GM21526 (cell line): ENCODE measurements around the gene ADAMTS2.

Experiments used
- ATAC-seq: cut with Tn5 transposase; IDR thresholded peaks from one replicate; pipeline ENCODE4 v1.9.1; 2021; ENCODE audit warnings: moderate library complexity; ENCODE audit not compliant: unreplicated experiment, low FRiP score

The ADAMTS2 gene

DNA sequence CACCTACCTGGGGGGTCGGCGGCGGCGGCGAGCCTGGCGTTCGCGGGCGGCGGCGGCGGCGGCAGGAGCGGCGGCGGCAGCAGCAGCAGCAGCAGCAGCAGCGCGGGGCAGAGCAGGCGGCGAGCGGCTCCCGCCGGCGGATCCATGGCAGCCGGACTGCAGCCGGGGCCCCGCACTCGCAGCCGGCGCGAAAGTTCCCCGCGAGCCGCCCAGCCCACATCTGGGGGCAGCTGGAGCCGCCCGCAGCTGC is 153 bp downstream of the ADAMTS2 start:
- ATAC-seq = no peak

DNA sequence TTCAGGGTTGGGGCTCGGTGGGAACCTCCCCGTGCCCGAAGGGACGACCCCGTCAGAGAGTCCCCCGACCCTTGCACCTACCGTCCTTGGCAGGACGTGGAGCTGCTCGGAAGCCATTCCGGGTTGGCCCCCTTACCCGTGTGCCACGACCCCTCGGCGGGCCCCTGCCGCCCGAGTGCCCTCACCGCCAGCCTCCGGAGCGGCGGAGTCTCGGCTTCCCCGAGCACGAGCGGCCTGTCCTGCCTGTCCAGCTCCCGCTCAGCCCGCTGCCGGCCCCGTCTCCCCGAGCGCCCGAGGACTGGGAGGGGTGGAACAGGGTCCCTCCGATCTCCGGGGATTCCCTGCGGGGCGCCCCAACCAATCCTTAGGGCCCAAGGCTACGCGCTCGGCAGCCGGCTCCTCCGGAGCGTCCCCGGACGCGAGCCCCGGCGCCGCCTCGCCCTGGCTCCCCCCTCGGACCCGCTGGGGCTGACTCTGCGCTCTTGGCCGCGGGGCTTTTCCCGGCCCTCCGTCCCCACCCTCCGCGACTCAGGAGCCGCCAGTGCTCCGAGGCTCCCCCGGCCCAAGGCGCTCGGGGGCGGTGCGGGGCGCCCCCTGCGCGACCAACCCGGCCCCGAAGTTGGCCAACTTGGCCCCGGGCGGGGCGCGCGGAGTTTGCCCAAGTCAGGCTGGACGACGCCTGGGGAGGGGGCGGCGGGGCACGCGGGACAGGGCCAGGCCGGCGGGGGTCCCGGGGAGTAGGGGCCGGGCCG is 654 bp downstream of the ADAMTS2 start:
- ATAC-seq = no peak

DNA sequence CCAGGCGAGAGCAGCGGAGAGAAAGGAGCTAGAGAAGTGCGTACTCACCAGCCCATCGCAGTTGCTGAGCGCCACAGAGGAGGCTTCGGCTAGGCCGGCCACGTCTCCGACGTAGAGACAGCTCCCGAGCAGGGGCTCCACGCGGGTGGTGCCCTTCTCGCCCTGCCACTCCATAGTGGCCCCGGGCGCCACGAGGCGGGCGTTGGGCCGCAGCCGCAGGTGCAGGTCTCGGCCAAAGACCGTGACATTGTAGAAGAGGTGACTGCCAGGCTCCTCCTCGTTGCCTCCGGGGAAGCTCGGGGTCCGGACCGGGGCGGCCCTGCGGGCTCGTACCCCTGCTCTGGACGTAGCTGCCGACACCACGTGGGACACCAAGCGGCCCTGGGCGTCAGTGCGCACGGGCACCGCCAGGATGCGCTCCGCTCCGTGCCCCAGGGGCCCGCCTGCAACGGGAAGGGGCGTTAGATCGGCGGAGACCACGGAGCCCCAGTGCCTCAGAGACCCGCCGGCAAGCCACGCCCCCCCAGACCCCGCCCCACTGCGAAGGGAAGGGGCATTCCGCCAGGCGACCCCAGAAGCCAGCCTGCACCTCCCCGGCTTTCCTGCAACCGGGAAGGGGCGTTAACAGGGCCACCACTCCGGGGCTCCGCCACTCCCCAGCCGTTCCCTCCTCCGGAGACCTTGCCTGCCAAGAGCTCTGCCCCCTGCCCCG is 1.4 kb downstream of the ADAMTS2 start:
- no peak for ATAC-seq

DNA sequence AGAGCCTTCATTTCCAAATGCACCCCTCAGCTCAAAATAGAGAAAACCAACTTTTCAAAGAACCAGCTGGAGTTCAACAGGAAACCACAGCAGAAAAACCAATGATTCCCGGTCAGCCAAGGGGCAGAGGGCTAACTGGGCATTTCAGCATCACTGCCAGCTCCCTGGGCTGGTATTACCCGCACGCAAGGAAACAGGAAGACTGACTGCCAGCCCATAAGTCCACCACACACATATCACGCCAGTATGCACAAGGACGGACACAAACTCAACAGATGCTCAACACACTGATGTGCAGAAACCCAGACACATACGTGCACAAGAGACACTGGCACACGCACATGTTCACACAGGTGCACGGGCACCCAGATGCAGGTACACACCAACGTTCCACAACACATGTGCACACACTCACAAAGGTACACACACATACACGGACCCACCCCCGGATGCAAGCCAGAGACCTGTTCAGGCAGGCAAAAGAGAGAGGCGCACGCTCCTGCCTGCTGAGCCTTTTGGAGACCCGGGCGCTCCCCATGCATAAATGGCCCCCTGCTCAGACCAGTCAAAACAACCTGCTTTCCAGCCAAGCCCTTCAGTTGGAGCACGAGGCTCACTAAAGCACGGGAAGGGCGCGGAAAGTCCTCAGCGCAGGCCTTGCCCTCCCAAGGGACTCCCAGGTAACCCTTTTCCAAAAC is 2.1 kb downstream of the ADAMTS2 start:
- ATAC-seq = no peak

DNA sequence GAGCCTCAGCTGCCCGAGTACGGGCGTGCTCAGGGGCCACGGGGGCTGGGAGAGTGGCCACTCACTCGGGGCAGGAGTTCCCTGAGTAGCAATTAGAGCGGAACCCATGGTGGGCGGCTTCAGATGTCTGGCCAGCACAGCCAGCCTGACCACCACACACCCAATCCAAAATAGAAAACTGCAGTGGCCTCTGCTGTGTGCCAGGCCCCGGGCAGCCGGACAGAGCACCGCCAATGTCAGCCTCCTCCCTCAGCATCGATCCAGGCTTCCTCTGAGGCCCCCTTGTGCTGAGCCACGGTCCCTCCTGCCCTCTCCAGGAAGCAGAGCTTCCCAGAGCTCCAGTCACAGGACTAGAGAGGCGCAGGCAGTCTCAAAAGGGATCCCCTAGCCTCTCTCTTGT is 2.7 kb downstream of the ADAMTS2 start:
- ATAC-seq = no peak

DNA sequence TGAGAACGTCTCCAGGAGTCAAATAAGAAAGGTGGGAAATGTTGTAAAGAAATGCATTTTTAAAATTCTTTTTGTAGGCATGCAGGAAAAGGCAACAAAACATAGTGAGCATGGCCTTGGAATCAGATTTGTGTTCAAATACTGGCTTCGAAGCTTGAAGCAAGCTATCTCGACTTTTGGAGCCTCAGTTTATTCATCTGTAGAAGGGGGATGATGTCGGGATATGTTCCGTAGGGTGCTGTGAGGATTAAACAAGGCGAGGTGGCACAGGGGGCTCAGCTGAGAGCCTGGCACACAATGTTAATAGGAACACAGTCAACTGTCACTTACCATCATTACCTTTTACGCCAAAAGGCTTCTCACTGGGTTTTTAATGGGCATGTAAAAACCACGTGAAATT is 4.8 kb downstream of the ADAMTS2 start:
- no peak for ATAC-seq

DNA sequence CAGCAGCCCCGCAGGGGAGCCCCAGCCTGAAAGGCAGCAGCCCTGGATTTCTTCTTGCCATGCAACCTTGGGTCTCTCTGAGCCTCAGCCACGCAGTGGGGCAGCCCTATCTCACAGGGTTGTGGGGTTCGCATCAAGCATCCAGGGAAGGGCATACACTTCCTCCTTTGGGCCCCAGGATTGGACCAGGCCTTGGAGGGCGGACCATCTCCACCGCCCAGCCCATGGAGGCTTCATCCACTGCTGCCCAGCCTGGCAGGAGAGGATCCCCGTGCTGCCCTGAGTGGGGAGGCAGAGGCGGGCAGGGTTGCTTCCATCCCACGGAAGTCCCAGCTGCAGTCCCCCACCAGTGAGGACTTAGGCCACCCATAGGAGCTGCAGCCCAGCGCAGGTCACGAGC is 5.3 kb downstream of the ADAMTS2 start:
- ATAC-seq = no peak

DNA sequence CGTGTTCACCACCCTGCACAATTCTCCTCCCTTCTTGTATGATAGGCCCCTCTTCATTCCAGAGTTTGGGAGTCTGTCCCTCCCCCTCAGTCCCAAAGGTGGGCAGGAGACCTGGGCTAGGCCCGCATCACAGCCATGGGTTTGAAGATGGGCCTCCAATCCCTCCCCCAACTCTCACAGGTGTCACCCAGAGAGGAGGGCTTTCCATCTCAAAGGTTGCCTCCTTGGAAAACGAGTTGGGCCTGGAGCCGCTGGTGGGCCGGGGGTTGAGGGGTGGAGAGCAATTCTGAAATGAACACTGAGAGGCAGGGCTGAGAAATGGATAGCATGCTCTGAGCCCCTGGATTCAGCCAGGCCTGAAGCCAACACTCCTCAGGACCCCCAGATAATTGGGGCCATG is 6.2 kb downstream of the ADAMTS2 start:
- no peak for ATAC-seq

DNA sequence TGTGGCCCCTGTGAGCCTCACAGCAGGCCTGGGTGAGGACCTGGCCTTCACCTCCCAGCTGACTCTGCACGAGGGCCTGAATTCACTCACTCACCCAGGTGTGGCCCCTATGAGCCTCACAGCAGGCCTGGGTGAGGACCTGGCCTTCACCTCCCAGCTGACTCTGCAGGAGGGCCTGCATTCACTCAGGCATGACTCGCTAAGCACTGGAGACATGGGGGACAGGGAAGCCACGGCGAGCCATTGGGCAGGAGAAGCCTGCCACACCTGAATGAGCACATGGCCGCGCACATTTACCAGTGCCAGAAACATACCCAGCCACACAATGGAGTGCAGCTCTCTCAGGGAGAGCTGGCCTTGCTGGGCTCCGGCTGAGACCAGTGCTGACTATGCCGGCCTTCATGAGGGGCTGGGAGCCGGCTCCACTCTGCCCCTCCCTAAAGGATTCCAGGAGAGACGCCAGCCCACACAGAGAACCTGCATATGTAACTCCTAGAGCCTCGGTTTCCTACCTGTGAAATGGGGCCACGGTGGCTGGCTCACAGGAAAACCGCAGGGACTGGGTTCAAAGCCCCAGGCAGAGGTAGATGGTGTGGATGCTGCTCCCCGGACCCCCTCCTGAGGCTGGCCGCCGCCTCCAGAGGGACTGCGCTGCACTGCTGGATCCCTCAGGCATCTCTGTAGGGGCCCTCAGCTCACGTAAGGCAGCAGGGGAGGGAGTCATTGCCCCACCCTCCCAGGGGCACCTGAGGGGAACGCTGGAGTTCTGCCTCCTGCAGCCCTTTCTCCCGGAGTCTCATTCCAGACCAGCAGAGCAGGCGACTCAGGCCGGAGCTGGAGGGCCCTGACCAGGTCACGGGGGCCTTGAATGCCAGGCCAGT is 7.2 kb downstream of the ADAMTS2 start:
- ATAC-seq = no peak

DNA sequence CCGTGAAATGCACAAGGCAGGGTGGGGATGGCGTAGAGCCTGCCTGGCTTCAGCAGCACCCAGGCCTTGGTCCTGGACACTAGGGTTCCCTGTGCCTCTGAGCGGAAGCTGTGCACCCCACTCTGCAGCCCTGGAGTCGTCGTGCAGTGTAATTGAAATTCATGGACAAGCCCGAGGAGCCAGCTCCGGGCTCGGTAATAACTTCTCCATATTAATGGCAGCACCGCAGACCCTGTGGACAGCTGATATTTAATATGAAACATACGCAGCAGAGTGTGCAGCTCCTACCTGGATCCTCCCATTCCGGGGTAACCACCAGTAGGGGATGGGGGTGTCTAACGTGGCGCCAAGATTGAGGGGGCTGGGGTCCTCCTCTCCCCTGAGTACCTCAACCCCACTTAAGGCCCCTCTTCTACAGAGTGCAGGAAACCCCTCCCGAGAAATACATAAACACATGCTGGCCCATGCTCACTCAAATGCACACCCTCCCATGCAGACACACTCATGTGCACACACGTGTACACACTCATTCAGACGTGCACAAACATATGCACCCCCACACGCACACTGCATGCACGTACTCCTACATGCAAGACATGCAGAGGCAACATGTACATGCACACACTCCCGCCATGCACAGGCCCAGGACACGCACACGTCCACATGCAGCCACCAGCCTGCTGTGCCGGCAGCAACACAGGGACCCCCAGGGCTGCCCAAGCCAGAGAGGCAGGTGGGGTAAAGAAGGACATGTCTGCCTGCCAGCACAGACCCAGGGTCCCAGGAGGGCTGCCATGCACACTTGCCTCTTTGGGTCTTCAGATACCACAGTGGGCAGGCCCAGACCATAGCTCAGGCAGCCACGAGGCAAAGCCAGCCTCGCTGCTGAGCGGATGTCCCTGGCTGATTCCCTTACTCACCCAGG is 8.1 kb downstream of the ADAMTS2 start:
- ATAC-seq = no peak

DNA sequence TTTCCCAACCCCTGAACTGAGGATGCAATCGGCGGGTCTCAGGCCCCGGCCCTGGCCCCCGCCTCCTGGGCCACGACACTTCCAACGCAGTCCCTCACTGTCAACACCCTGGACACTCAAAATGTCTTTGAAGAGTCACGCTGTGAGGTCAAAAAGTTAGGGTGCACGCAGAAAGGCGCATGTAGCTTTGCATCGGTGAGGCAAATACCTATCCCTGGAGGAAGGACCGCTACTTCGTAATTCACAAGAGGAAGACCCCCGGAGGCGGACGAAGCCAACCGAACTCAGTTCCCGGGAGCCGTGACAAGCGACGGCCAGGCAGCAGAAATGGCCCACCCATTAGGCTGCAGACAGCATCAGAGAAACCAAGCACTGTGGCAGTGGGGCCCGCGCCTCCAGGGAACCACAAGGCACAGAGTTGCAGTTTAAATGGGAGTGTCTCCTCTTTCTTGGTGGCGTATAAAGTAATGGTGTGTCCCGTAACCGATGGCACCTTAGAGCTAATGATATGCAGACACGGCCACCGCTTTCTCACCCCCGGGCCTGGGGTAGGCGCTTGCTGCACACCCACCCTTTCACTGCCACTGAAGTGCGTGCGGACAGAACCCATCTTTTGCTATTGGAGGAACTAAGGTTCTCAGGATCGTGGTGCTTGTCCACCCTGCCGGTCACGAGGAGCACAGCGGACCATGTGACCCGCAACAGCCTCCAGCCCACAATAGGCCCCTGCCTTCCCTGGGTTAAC is 9.0 kb downstream of the ADAMTS2 start:
- ATAC-seq = no peak

DNA sequence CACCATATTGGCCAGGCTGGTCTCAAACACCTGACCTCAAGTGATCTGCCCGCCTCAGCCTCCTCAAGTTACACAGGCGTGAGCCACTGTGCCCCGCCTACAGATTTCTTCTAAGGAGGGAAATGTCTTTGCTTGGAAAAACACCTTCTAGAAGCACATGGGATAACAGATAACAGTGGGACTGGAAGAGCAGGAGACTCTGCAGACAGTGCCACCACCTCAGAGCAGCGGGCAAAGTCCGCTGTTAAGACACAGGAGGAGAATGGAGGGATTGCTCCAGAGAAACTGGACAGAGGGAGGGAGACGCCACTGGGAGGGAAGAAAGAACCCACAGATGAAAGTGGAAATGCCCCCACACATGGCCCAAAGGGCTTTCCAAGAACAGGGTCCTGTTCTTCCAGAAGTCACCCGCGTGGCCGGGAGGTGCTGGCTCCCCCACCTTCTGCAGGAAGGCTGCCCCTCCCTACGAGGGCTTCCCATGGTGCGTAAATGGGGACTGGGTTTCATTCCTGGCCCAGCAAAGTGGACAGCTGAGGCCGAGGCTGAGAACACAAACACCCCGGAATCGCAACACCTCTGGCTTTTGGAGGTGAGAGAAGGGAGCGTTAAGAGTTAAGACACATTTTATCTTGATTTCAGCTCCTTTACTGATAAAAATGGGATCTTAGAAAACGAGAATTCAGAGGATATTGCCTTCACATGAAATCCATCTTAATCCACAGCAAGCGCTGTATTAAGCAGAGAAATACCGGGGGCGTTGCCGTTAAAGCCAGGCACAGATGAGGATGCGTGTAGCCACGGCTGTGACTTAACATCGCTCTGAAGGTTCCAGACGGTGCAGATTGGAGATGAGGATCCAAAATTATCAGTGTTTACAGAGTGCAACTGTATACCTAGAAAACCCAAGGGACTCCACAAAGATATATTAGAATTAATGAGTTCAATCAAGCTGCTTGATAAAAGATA is 11.2 kb downstream of the ADAMTS2 start:
- no peak for ATAC-seq

DNA sequence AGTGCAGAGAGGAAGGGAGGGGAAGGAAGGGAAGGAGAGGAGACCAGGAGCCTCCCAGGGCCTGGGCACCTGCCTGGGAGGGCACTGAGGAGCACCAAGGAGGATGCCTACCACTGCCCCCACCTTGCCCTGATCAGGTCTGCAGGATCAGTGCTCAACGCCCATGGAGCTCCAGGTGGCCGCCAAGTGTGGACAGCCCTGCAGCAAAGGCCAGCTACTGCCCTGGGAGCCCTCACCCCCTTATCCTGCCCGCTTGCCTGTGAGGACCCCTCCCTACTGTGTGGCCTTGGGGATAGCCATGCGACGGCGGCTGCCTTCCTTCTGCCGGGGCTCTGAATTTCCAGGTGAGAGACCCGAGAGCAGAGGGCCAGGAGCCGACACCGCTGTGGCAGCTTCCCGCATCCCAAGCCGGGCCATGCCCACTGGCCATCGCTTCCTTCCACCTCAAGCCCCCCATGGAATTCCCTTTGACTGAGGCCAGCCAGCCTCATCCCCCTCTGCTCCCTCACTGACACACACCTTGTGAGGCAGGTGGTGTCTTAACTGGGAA is 12.4 kb downstream of the ADAMTS2 start:
- no peak for ATAC-seq

DNA sequence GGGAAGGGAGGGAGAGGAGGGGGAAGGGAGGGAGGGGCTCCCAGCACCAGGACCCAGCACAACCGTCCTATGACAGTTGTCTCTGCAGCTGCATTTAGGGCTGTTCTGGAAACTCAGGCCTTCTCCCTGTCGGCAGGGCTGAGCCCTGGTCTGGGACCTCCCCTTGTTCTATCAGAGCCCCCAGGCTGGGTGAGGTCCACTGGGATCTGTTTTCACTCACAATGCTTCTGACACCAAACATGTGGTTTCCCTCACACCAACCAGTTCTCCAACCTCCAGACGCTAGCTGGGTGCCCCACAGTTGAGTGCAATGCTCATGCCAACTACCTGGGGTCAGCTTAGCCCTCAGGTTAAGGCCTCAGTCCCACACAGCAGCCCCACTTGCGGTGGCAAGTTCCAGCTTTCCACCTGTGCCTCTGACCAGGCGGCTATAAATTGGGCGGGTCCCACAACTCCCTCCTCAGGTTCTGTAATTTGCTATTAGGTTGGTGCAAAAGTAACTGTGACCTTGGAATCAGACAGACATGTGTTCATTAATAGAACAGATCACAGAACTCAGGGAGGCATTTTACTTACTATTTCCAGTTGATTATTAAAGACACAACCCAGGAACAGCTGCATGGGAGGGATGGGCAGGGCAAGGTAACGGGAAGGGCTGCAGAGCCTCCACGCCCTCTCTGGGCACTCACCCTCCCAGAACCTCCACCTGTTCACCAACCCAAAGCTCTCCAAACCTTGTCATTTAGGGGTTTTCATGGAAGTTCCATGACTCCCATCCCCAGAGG is 13.5 kb downstream of the ADAMTS2 start:
- ATAC-seq = no peak

DNA sequence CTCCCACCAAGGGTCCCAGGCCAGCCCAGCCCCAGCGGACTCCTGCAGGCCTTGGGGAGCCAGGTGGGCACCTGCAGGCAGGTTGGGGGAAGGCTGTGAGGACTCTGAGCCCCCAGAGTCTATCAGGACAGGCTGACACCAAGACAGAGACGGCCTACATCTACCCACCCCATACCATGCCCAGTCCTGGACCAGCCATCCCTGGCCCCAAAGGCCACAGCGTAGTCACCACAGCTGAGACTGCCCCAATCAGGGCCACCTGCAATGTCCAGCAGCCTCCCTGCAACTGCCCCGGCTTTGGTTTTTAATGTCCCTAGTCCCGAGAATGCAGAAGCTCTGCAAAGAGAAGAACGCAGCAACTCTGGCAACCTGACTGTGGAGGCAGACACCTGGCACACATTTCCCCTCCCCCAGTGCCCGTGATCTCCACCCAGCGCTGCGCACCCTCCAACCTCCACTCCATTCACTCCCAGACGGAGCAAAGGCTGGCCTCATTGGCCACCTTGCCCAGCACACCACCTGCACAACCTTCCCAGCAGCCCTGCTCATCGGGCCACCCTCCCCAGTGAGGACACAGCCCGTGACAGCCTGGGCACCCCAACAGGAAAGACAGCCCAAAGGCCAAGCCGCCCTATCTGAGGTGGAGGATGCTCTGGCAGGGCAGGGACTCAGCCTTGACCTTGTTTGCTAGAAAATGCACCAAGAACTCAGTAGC is 14.9 kb downstream of the ADAMTS2 start:
- ATAC-seq = no peak

DNA sequence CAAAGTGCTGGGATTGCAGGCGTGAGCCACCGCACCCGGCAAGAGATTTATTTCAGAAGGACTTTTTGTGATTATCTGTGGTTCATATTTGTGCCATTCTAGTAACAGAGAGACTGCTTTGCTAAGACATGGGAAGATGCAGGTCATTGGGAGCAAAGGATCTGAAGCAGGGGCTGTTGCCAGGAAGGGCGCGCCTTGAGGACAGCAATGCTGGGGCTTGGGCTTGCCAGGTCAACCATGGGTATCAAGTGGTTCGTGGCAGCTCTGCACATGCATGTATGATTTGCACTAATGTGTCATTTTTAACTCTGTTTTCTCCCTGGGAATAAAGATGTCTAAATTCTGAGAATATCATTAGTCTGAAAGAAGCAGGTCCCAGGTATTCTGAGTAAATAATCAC is 17.0 kb downstream of the ADAMTS2 start:
- ATAC-seq = no peak
